Upper lobe of left lung (tissue), 6 donors: Measurements from ENCODE around the gene VTCN1. TPM values are rescaled to one million over a fixed set of nuclear protein-coding genes. Genes with fewer than 3 reads are reported as not detected.
"Not testable (repeated sequence)": the region's sequence is repeated elsewhere in the genome, so short reads cannot be mapped to it uniquely, and the experiment has no call there.

Source experiments
- ATAC-seq, 2 donors: fragments of 200-7000 bp; cut with Tn5 transposase; one replicate each; pipeline ENCODE4 v1.9.1; 2022; ENCODE audit warnings: mild to moderate bottlenecking in 2 of 2, moderate library complexity in 2 of 2; ENCODE audit not compliant: low FRiP score in 2 of 2
- DNase-seq, 2 donors: peaks; one replicate each; pipeline ENCODE4 v3.0.0-alpha.2; 2019 to 2020
- H3K27ac ChIP-seq, 4 donors: fragments of 200-600 bp; sonication (generic); one replicate each; pipeline ENCODE4 v1.5.1; 2016 to 2019
- H3K27me3 ChIP-seq, 4 donors: fragments of 200-600 bp; sonication (generic); one replicate each; pipeline ENCODE4 v1.5.1; 2017 to 2019
- H3K36me3 ChIP-seq, 4 donors: fragments of 200-600 bp; sonication (generic); one replicate each; pipeline ENCODE4 v1.5.1; 2016 to 2019
- H3K4me1 ChIP-seq, 4 donors: fragments of 200-600 bp; sonication (generic); one replicate each; pipeline ENCODE4 v1.5.1; 2018 to 2019
- H3K4me3 ChIP-seq, 4 donors: fragments of 200-600 bp; sonication (generic); one replicate each; pipeline ENCODE4 v1.5.1; 2017 to 2019; ENCODE audit warnings: mild to moderate bottlenecking in 2 of 4, moderate library complexity in 1 of 4
- H3K9me3 ChIP-seq, 4 donors: fragments of 200-600 bp; sonication (generic); one replicate each; pipeline ENCODE4 v1.5.1; 2018 to 2019
- CTCF ChIP-seq, 6 experiments: fragments of 450-650 bp in 4 of 6; fragments of 200-600 bp in 2 of 6; sonication (generic) in 2 of 6; IDR thresholded peaks; one replicate each; pipeline ENCODE4 v1.5.1; 2016 to 2019; ENCODE audit warnings: antibody characterized with exemption in 6 of 6
- EP300 ChIP-seq, 4 donors: sonication (generic); formaldehyde crosslinking; IDR thresholded peaks; one replicate each; pipeline ENCODE4 v1.5.1; 2017; ENCODE audit warnings: antibody characterized with exemption in 4 of 4, control low read depth in 2 of 4
- POLR2A ChIP-seq, 4 donors: fragments of 450-650 bp; IDR thresholded peaks; one replicate each; pipeline ENCODE4 v1.5.1; 2016 to 2017; ENCODE audit warnings: antibody characterized with exemption in 4 of 4, mild to moderate bottlenecking in 2 of 4
- POLR2AphosphoS5 ChIP-seq, 2 donors: sonication (generic); formaldehyde crosslinking; IDR thresholded peaks; one replicate each; pipeline ENCODE4 v1.5.1; 2017; ENCODE audit warnings: antibody characterized with exemption in 2 of 2
- WGBS, 2 donors: methylation state at CpG; one replicate each; pipeline ENCODE4 v1.1.5; 2017 to 2018; 5-methylcytosine and 5-hydroxymethylcytosine counted together
- total RNA-seq, 6 donors: library from RNA; depleted of rRNA in 4 of 6; stranded (reverse); fragments of >200 nt in 4 of 6; gene quantifications; one replicate each; pipeline versions ENCODE4 v1.1.0 to v1.2.1, GENCODE V29; 2016 to 2021
- donor health status: DM: no; HTN: no; CAD: no; lungs with moderate emphysema.
- donor health status: DM: no; HTN: yes; CAD: no; lungs with severe emphysema.

Gene VTCN1
- 1 to 10 TPM in 2 of 6 donors, under 1 TPM in 1, not detected in 3; 0.44 to 1.7 (median 1.2) TPM for total RNA-seq

- ATAC-seq (peak; percentile 34 to 81), DNase-seq (peak; percentile 48 to 58)
- Histone ChIP-seq H3K4me1 (peaks cover 0 to 3% (median 0%) of the 10 kb centered on the region in 4 donors), H3K4me3 (no peak within 1 kb of the TSS), H3K27ac (no peak within 1 kb of the TSS), H3K36me3 (no peaks in the 10 kb centered on the region), H3K9me3 (no peaks in the 10 kb centered on the region), H3K27me3 (no peaks in the 10 kb centered on the region)
- TF ChIP-seq EP300 (IDR thresholded peaks at IDR 0.05): no peak
- TF ChIP-seq CTCF (IDR thresholded peaks at IDR 0.05): no peak
- TF ChIP-seq POLR2AphosphoS5 (IDR thresholded peaks at IDR 0.05): no peak
- TF ChIP-seq POLR2A (IDR thresholded peaks at IDR 0.05): no peak
- WGBS, 2 donors: 53 to 67% methylated on average over 6 to 8 of the region's 8 CpGs
These were observed at the start of gene VTCN1 for GRCh38 chr1:117210831-117211261. Gene VTCN1, minus strand, starts transcription at chr1:117210927. Its CDS starts 72 bp downstream, at chr1:117210855.

GRCh38 chr1:117258791-117259190 lies 48.1 kb upstream of the VTCN1 start:
- no peak overlapping the region for H3K27ac ChIP-seq
- TF ChIP-seq CTCF (IDR thresholded peaks at IDR 0.05) (no peak), EP300 (IDR thresholded peaks at IDR 0.05) (no peak), POLR2A (IDR thresholded peaks at IDR 0.05) (no peak), POLR2AphosphoS5 (IDR thresholded peaks at IDR 0.05) (no peak)
- ATAC-seq (no peak), DNase-seq (no peak)
- WGBS, 2 donors: 85 to 91% methylated on average over 2 to 3 of the region's 3 CpGs
- no peaks in the 10 kb centered on the region for H3K4me1 ChIP-seq
- H3K36me3 ChIP-seq: no peaks in the 10 kb centered on the region
- no peak overlapping the region for H3K4me3 ChIP-seq
- H3K27me3 ChIP-seq: no peaks in the 10 kb centered on the region
- H3K9me3 ChIP-seq: no peaks in the 10 kb centered on the region

GRCh38 chr1:117258075-117258474 lies 47.3 kb upstream of the VTCN1 start:
- not testable (repeated sequence) for H3K36me3 ChIP-seq, H3K9me3 ChIP-seq, H3K27me3 ChIP-seq, ATAC-seq, H3K27ac ChIP-seq, H3K4me1 ChIP-seq, H3K4me3 ChIP-seq, DNase-seq

GRCh38 chr1:117257291-117257690 lies 46.6 kb upstream of the VTCN1 start:
- DNase-seq: no peak
- no peak for ATAC-seq
- Histone ChIP-seq H3K27ac (no peak overlapping the region), H3K4me1 (no peaks in the 10 kb centered on the region), H3K9me3 (no peaks in the 10 kb centered on the region), H3K27me3 (no peaks in the 10 kb centered on the region), H3K36me3 (no peaks in the 10 kb centered on the region), H3K4me3 (no peak overlapping the region)
- no peak for TF ChIP-seq POLR2AphosphoS5 (IDR thresholded peaks at IDR 0.05)
- no peak for TF ChIP-seq CTCF (IDR thresholded peaks at IDR 0.05)
- TF ChIP-seq EP300 (IDR thresholded peaks at IDR 0.05): no peak
- no peak for TF ChIP-seq POLR2A (IDR thresholded peaks at IDR 0.05)

- Histone ChIP-seq H3K4me3 (no peak overlapping the region), H3K9me3 (no peaks in the 10 kb centered on the region), H3K27ac (no peak overlapping the region), H3K27me3 (no peaks in the 10 kb centered on the region), H3K4me1 (no peaks in the 10 kb centered on the region), H3K36me3 (no peaks in the 10 kb centered on the region)
- TF ChIP-seq POLR2AphosphoS5 (IDR thresholded peaks at IDR 0.05) (no peak), EP300 (IDR thresholded peaks at IDR 0.05) (no peak), POLR2A (IDR thresholded peaks at IDR 0.05) (no peak), CTCF (IDR thresholded peaks at IDR 0.05) (no peak)
- DNase-seq: no peak
- peak in 1 of 2 donors; percentile 34 for ATAC-seq
These were observed 39.4 kb upstream of the VTCN1 start for GRCh38 chr1:117250061-117250606.
